Caco-2 (cell line): ENCODE measurements around the gene TACC2. TPM values are rescaled to one million over a fixed set of nuclear protein-coding genes. Genes with fewer than 3 reads are reported as not detected.

Source experiments
- BruUV-seq: library from RNA; stranded (reverse); fragments of 400-500 nt; replicated peaks from 2 replicates; lab custom pipeline; 2021; lab: Mats Ljungman, UMichigan
- CTCF ChIA-PET: fragments of 300-600 bp; sonication (Branson Sonifier 250); formaldehyde crosslinking; loops from one replicate; lab custom pipeline; 2022; ENCODE audit warnings: antibody characterized with exemption; lab: Charles Lee
- POLR2A ChIA-PET: fragments of 300-600 bp; sonication (Branson Sonifier 250); formaldehyde crosslinking; loops from one replicate; lab custom pipeline; 2022; ENCODE audit warnings: antibody characterized with exemption; lab: Charles Lee
- DNase-seq, 2 experiments: peaks; one replicate each; pipeline versions ENCODE4 v3.0.0 to v3.0.0-alpha.2; 2020 to 2022
- H3K27me3 ChIP-seq: replicated peaks from 2 replicates; pipeline ENCODE4 v1.6.0; 2011; ENCODE audit warnings: low read length; ENCODE audit not compliant: control insufficient read depth, insufficient read depth
- H3K36me3 ChIP-seq: 2 replicates; pipeline ENCODE4 v1.5.1; 2011; ENCODE audit warnings: low read length; ENCODE audit not compliant: control insufficient read depth, insufficient read depth
- H3K4me1 ChIP-seq: fragments of 250-450 bp; sonication (Bioruptor Pico); 2 replicates; pipeline ENCODE4 v1.5.1; 2020; ENCODE audit warnings: mild to moderate bottlenecking
- H3K4me3 ChIP-seq: 2 replicates; pipeline ENCODE4 v1.5.1; 2011; ENCODE audit warnings: low read depth, mild to moderate bottlenecking, control low read depth, low read length
- H3K9me3 ChIP-seq: fragments of 250-450 bp; sonication (Bioruptor Pico); 2 replicates; pipeline ENCODE4 v1.5.1; 2020; ENCODE audit warnings: mild to moderate bottlenecking, moderate library complexity
- H3K27ac Mint-ChIP-seq: one replicate; pipeline ENCODE4 v1.8.0; 2022; ENCODE audit warnings: mixed read lengths; ENCODE audit not compliant: unreplicated experiment
- H3K27me3 Mint-ChIP-seq: one replicate; pipeline ENCODE4 v1.8.0; 2022; ENCODE audit warnings: mixed read lengths; ENCODE audit not compliant: insufficient read depth, unreplicated experiment
- H3K36me3 Mint-ChIP-seq: one replicate; pipeline ENCODE4 v1.8.0; 2022; ENCODE audit warnings: mild to moderate bottlenecking, mixed read lengths; ENCODE audit not compliant: insufficient read depth, unreplicated experiment
- H3K4me1 Mint-ChIP-seq: one replicate; pipeline ENCODE4 v1.8.0; 2022; ENCODE audit warnings: low read depth, mixed read lengths; ENCODE audit not compliant: unreplicated experiment
- H3K4me3 Mint-ChIP-seq: one replicate; pipeline ENCODE4 v1.8.0; 2022; ENCODE audit warnings: mild to moderate bottlenecking, moderate library complexity, mixed read lengths; ENCODE audit not compliant: unreplicated experiment
- H3K9me3 Mint-ChIP-seq: one replicate; pipeline ENCODE4 v1.8.0; 2022; ENCODE audit warnings: mixed read lengths; ENCODE audit not compliant: unreplicated experiment
- CTCF ChIP-seq, 2 experiments: fragments of 200-600 bp in 1 of 2; IDR thresholded peaks; 1 replicate in 1 of 2; 2 replicates in 1 of 2; pipeline versions ENCODE4 v1.5.1 to v1.8.0; 2011 to 2022; ENCODE audit warnings: antibody characterized with exemption in 1 of 2, control low read depth in 1 of 2, inconsistent platforms in 1 of 2, low read depth in 1 of 2, low read length in 1 of 2, mild to moderate bottlenecking in 1 of 2, moderate library complexity in 1 of 2; ENCODE audit not compliant: insufficient read depth in 1 of 2, severe bottlenecking in 1 of 2, unreplicated experiment in 1 of 2
- intact Hi-C: fragments of 100-400 bp; cut with micrococcal nuclease; formaldehyde crosslinking; loops from one replicate; pipeline ENCODE4 v1.10.0; 2022; ENCODE audit not compliant: unreplicated experiment
- total RNA-seq: library from RNA; stranded (reverse); gene quantifications from 2 replicates; pipeline ENCODE4 v1.2.3, GENCODE V29; 2022

TACC2 gene
- total RNA-seq, 1 experiment from 2014 or later, result 117 TPM

- peaks cover 32% of the 10 kb centered on the region for H3K4me1 Mint-ChIP-seq
- no peak for DNase-seq
- Histone ChIP-seq H3K36me3 (no peaks in the 10 kb centered on the region; the same call in 1 of the 2 replicates), H3K4me1 (peaks cover 30% of the 10 kb centered on the region), H3K4me3 (no peak overlapping the region), H3K9me3 (peaks cover 6% of the 10 kb centered on the region), H3K27me3 (no peaks in the 10 kb centered on the region)
- intact Hi-C loops, result no loop called here
- H3K36me3 Mint-ChIP-seq, result peaks cover 55% of the 10 kb centered on the region
- no peak for TF ChIP-seq CTCF (IDR thresholded peaks at IDR 0.05; ENCODE audit: insufficient read depth in 1 of 2, low read depth in 1 of 2, low read length in 1 of 2, severe bottlenecking in 1 of 2, unreplicated experiment in 1 of 2)
- no peaks in the 10 kb centered on the region for H3K27me3 Mint-ChIP-seq
- BruUV-seq, result no TSS peak
- POLR2A ChIA-PET, result no interaction called here
- H3K27ac Mint-ChIP-seq, result no peak overlapping the region
- no peak overlapping the region for H3K4me3 Mint-ChIP-seq
- H3K9me3 Mint-ChIP-seq, result peaks cover 18% of the 10 kb centered on the region
- CTCF ChIA-PET, result no interaction called here
These were observed 272.6 kb downstream of the TACC2 start for GRCh38 chr10:122261584-122261983.

GRCh38 chr10:122263971-122264370 is 275.0 kb downstream of the TACC2 start:
- H3K4me1 Mint-ChIP-seq, result peaks cover 48% of the 10 kb centered on the region
- no peaks in the 10 kb centered on the region for H3K27me3 Mint-ChIP-seq
- no peak for DNase-seq
- TF ChIP-seq CTCF (IDR thresholded peaks at IDR 0.05; ENCODE audit: insufficient read depth in 1 of 2, low read depth in 1 of 2, low read length in 1 of 2, severe bottlenecking in 1 of 2, unreplicated experiment in 1 of 2), result no peak
- Histone ChIP-seq H3K4me3 (no peak overlapping the region), H3K36me3 (no peaks in the 10 kb centered on the region), H3K9me3 (peaks cover 6% of the 10 kb centered on the region), H3K27me3 (no peaks in the 10 kb centered on the region), H3K4me1 (peaks cover 48% of the 10 kb centered on the region)
- peak overlapping the region; percentile 24 for H3K4me3 Mint-ChIP-seq
- peak overlapping the region; percentile 70 for H3K27ac Mint-ChIP-seq
- H3K36me3 Mint-ChIP-seq, result peaks cover 73% of the 10 kb centered on the region
- POLR2A ChIA-PET, result interaction anchor here (0.5 kb wide), 1 partner anchor 105 kb away, joined by 4 read pairs; no protein-coding TSS in a partner anchor
- no TSS peak for BruUV-seq
- intact Hi-C loops, result no loop called here
- H3K9me3 Mint-ChIP-seq, result peaks cover 18% of the 10 kb centered on the region
- CTCF ChIA-PET, result interaction anchor here (0.7 to 1.3 kb wide), 3 partner anchors 35 to 302 kb away, joined by 3 to 5 read pairs (median 4); no protein-coding TSS in a partner anchor

- H3K27ac Mint-ChIP-seq, result peak overlapping the region; percentile 70
These were observed 275.5 kb downstream of the TACC2 start for GRCh38 chr10:122264436-122264835.

More at GRCh38 chr10:122264436-122264835, 275.5 kb downstream of the TACC2 start:
- intact Hi-C loops, result no loop called here
- Mint-ChIP-seq H3K4me1 (peaks cover 52% of the 10 kb centered on the region), H3K27me3 (no peaks in the 10 kb centered on the region), H3K9me3 (peaks cover 18% of the 10 kb centered on the region), H3K4me3 (peak overlapping the region; percentile 24), H3K36me3 (peaks cover 71% of the 10 kb centered on the region)
- POLR2A ChIA-PET, result interaction anchor here (0.5 kb wide), 1 partner anchor 105 kb away, joined by 4 read pairs; no protein-coding TSS in a partner anchor
- Histone ChIP-seq H3K36me3 (no peaks in the 10 kb centered on the region), H3K4me1 (peaks cover 53% of the 10 kb centered on the region), H3K9me3 (peaks cover 6% of the 10 kb centered on the region), H3K27me3 (no peaks in the 10 kb centered on the region), H3K4me3 (no peak overlapping the region)
- no peak for DNase-seq
- no peak for TF ChIP-seq CTCF (IDR thresholded peaks at IDR 0.05; ENCODE audit: insufficient read depth in 1 of 2, low read depth in 1 of 2, low read length in 1 of 2, severe bottlenecking in 1 of 2, unreplicated experiment in 1 of 2)
- CTCF ChIA-PET, result interaction anchor here (1.0 to 1.3 kb wide), 2 partner anchors 34 to 301 kb away, joined by 3 to 5 read pairs; no protein-coding TSS in a partner anchor
- BruUV-seq, result no TSS peak
